ENCODE data around the gene CSGALNACT2. TPM values are rescaled to one million over a fixed set of nuclear protein-coding genes. Genes with fewer than 3 reads are reported as not detected.

The CSGALNACT2 gene
- total RNA-seq, 2 experiments from 2014 or later, result 16.2 to 16.8 TPM

- H3K4me1 Mint-ChIP-seq, result peaks cover 19% of the 10 kb centered on the region
- no peaks in the 10 kb centered on the region for H3K9me3 Mint-ChIP-seq
- no peak overlapping the region for H3K4me3 Mint-ChIP-seq
- no peak overlapping the region for H3K27ac Mint-ChIP-seq
- no peak for DNase-seq
- H3K27me3 Mint-ChIP-seq, result peaks cover 21% of the 10 kb centered on the region
- no peaks in the 10 kb centered on the region for H3K36me3 Mint-ChIP-seq
These were observed 92.8 kb downstream of the CSGALNACT2 start for GRCh38 chr10:43230909-43231522.

DNA sequence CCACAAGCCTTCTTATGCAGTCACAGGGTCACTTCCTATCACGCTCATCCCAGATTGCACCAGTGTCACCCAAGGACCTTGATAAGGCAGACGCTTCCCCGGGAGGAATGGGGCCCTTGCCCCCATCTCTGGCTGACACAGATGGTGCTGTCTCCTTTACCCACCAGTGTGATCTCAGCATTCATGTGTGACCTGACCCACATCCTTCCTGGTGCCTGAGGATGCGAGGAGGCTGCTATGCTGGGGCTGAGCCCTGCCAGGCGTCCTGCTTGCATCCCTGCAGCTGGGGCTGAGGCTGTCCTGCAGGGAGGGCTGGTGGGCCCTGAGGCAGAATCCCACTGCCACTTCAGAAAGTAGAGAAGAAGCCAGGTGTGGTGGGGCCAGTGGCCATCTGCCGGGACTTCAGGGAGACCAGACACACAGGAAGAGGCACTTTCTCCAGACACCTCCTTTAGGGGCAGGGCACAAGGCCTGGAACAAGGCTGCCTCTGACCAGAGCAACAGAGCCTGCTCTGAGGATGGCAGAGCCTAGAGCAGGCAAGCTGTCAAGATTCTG lies 93.4 kb downstream of the CSGALNACT2 start:
- no peak for DNase-seq
- no peaks in the 10 kb centered on the region for H3K36me3 Mint-ChIP-seq
- no peak overlapping the region for H3K4me3 Mint-ChIP-seq
- peaks cover 15% of the 10 kb centered on the region for H3K4me1 Mint-ChIP-seq
- H3K27ac Mint-ChIP-seq, result no peak overlapping the region
- H3K9me3 Mint-ChIP-seq, result no peaks in the 10 kb centered on the region
- peaks cover 21% of the 10 kb centered on the region for H3K27me3 Mint-ChIP-seq

DNA sequence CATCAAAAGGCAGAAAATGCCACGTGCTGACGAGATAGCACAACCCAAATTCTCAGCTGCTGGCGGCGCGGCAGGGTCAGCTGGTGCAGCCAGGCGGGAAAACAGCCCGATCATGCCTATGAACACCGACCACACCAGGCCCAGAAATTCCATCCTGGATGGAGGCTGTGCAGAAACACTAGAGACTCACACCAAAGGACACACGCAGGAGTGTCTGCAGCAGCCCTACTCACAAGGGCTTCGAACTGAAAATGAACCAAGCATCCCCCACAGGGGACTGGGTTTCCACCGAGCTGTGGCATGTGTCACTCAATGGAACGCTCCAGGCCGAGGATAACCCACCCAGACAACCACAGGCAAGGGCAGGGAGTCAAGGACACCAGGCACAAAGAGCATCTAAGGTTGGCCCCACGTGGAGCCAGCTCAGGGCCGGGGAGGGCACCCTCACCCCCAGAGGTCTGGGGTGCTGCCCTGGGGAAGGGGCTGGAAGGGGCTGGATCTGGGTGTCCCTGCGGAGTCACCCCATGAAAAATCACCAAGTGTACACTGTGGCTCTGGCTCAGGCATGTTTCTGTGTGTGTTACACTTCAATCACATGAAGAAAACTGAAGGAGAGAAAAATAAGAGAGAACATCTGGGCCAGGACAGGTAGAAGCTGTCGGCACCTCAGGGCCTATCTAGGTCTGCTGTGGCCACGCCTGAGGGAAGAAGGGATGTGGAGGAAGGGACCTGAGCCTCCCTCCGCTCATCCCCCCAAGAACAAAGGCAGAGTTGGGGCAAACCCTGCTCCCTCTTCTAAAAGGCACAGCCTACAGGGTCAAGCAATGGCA lies 95.6 kb downstream of the CSGALNACT2 start:
- DNase-seq, result no peak
- no peak overlapping the region for H3K27ac Mint-ChIP-seq
- H3K27me3 Mint-ChIP-seq, result peaks cover 11% of the 10 kb centered on the region
- H3K36me3 Mint-ChIP-seq, result no peaks in the 10 kb centered on the region
- no peak overlapping the region for H3K4me3 Mint-ChIP-seq
- peaks cover 12% of the 10 kb centered on the region for H3K4me1 Mint-ChIP-seq
- H3K9me3 Mint-ChIP-seq, result no peaks in the 10 kb centered on the region

GRCh38 chr10:43234471-43235041 lies 96.3 kb downstream of the CSGALNACT2 start:
- H3K27ac Mint-ChIP-seq, result no peak overlapping the region
- H3K9me3 Mint-ChIP-seq, result peaks cover 5% of the 10 kb centered on the region

More at GRCh38 chr10:43234471-43235041, 96.3 kb downstream of the CSGALNACT2 start:
- Mint-ChIP-seq H3K27me3 (peaks cover 12% of the 10 kb centered on the region), H3K36me3 (no peaks in the 10 kb centered on the region), H3K4me1 (peaks cover 8% of the 10 kb centered on the region), H3K4me3 (no peak overlapping the region)
- no peak for DNase-seq

Other genes with a start within 250 kb of the CSGALNACT2 start
- gene RET, start 61.4 kb upstream of the CSGALNACT2 start, total RNA-seq, result not detected
- under 1 TPM; 0.40 to 0.45 TPM for gene RASGEF1A, start 128.6 kb downstream of the CSGALNACT2 start, total RNA-seq
- gene FXYD4, start 233.2 kb downstream of the CSGALNACT2 start, total RNA-seq, result not detected